GM10266 (cell line): ENCODE data around the gene PRICKLE4.

ENCODE experiments used
- DNase-seq: peaks from one replicate; pipeline ENCODE4 v3.0.0; 2012; ENCODE audit errors: extremely low spot score
- CTCF ChIP-seq: IDR thresholded peaks from 2 replicates; pipeline ENCODE4 v1.5.1; 2012; ENCODE audit warnings: mild to moderate bottlenecking, low read depth; ENCODE audit not compliant: control insufficient read depth, insufficient read depth; ENCODE audit errors: missing control alignments

PRICKLE4 gene

GRCh38 chr6:41780551-41781365, at the start of gene PRICKLE4:
TSS of gene PRICKLE4 (plus strand) at chr6:41780782. CDS start at chr6:41783474, 2,692 bp downstream.
- no peak for DNase-seq
- no peak for TF ChIP-seq CTCF

GRCh38 chr6:41731561-41732086, 49.0 kb upstream of the PRICKLE4 start:
- no peak for TF ChIP-seq CTCF
- no peak for DNase-seq

- no peak for DNase-seq
- TF ChIP-seq CTCF, result no peak
These were observed 48.4 kb upstream of the PRICKLE4 start for GRCh38 chr6:41732149-41732548.

GRCh38 chr6:41732591-41733359, 47.8 kb upstream of the PRICKLE4 start:
- peak; percentile 87 for DNase-seq

GRCh38 chr6:41733360-41733706, 47.2 kb upstream of the PRICKLE4 start:
- TF ChIP-seq CTCF, result no peak
- no peak for DNase-seq

More at GRCh38 chr6:41732591-41733359, 47.8 kb upstream of the PRICKLE4 start:
- no peak for TF ChIP-seq CTCF

- TF ChIP-seq CTCF, result no peak
- peak; percentile 96 for DNase-seq
These were observed 46.6 kb upstream of the PRICKLE4 start for GRCh38 chr6:41733707-41734665.
